ENCODE results near the gene UNC45B.
"Not testable (repeated sequence)": the region's sequence is repeated elsewhere in the genome, so short reads cannot be mapped to it uniquely, and the experiment has no call there.

The UNC45B gene

GRCh38 chr17:35144840-35145239, 2.8 kb upstream of the UNC45B start:
- no peak for DNase-seq

- no peak for DNase-seq
Observed at GRCh38 chr17:35146214-35146833, 1.3 kb upstream of the UNC45B start.

GRCh38 chr17:35148144-35148543, 527 bp downstream of the UNC45B start:
- no peak for DNase-seq

- no peak for DNase-seq
Observed at GRCh38 chr17:35149941-35150340, 2.3 kb downstream of the UNC45B start.

GRCh38 chr17:35151080-35151479, 3.5 kb downstream of the UNC45B start:
- not testable (repeated sequence) for DNase-seq

GRCh38 chr17:35152421-35153140, 5.0 kb downstream of the UNC45B start:
- DNase-seq, result no peak

- no peak for DNase-seq
Observed at GRCh38 chr17:35154196-35155165, 6.9 kb downstream of the UNC45B start.

GRCh38 chr17:35155246-35155645, 7.6 kb downstream of the UNC45B start:
- DNase-seq, result no peak

- DNase-seq, result no peak
Observed at GRCh38 chr17:35159940-35160339, 12.3 kb downstream of the UNC45B start.

- no peak for DNase-seq
Observed at GRCh38 chr17:35160354-35161201, 13.0 kb downstream of the UNC45B start.

- DNase-seq, result no peak
Observed at GRCh38 chr17:35161281-35161761, 13.7 kb downstream of the UNC45B start.

GRCh38 chr17:35162755-35163154, 15.1 kb downstream of the UNC45B start:
- no peak for DNase-seq

GRCh38 chr17:35163886-35164285, 16.3 kb downstream of the UNC45B start:
- DNase-seq, result no peak

GRCh38 chr17:35164716-35165115, 17.1 kb downstream of the UNC45B start:
- no peak for DNase-seq

GRCh38 chr17:35166526-35166925, 18.9 kb downstream of the UNC45B start:
- no peak for DNase-seq

- no peak for DNase-seq
Observed at GRCh38 chr17:35167046-35167445, 19.4 kb downstream of the UNC45B start.

GRCh38 chr17:35167666-35168065, 20.0 kb downstream of the UNC45B start:
- no peak for DNase-seq

GRCh38 chr17:35169835-35170363, 22.3 kb downstream of the UNC45B start:
- DNase-seq, result no peak

GRCh38 chr17:35170968-35171771, 23.6 kb downstream of the UNC45B start:
- DNase-seq, result no peak

GRCh38 chr17:35171834-35172233, 24.2 kb downstream of the UNC45B start:
- DNase-seq, result no peak

GRCh38 chr17:35172321-35172720, 24.7 kb downstream of the UNC45B start:
- DNase-seq, result not testable (repeated sequence)

All from NCI-H446 treated with DMSO at 0.1 percent for 48 hours (cell line).